Common myeloid progenitor, CD34-positive (primary cell): ENCODE data around the gene DTNB.
A peak's percentile ranks its signal among the peaks of the same experiment; 100 is the strongest.

Experiments
- CTCF ChIA-PET: fragments of 350-600 bp; sonication (Branson Sonifier 250); formaldehyde crosslinking; loops from one replicate; lab custom pipeline; 2021; ENCODE audit warnings: antibody characterized with exemption; lab: Charles Lee
- POLR2A ChIA-PET: fragments of 350-600 bp; sonication (Branson Sonifier 250); formaldehyde crosslinking; loops from one replicate; lab custom pipeline; 2021; ENCODE audit warnings: antibody characterized with exemption; lab: Charles Lee
- DNase-seq, 3 donors: peaks; one replicate each; pipeline versions ENCODE4 v3.0.0 to v3.0.0-alpha.2; 2013
- H3K27ac ChIP-seq, 2 experiments: 1 replicate in 1 of 2; 2 replicates in 1 of 2; pipeline ENCODE4 v1.7.0; 2013; ENCODE audit warnings: inconsistent platforms in 2 of 2, low read length in 2 of 2, mild to moderate bottlenecking in 2 of 2, low read depth in 1 of 2, moderate library complexity in 1 of 2; ENCODE audit not compliant: severe bottlenecking in 2 of 2, insufficient read depth in 1 of 2, poor library complexity in 1 of 2
- H3K27me3 ChIP-seq, 5 experiments: replicated peaks in 2 of 5; 1 replicate in 3 of 5; 2 replicates in 2 of 5; pipeline versions ENCODE4 v1.6.1 to v1.7.0; 2013; ENCODE audit warnings: low read length in 4 of 5, mild to moderate bottlenecking in 2 of 5, moderate library complexity in 2 of 5, inconsistent platforms in 1 of 5; ENCODE audit not compliant: insufficient read depth in 5 of 5, control insufficient read depth in 4 of 5
- H3K36me3 ChIP-seq, 4 experiments: 1 replicate in 2 of 4; 2 replicates in 2 of 4; pipeline versions ENCODE4 v1.6.1 to v1.7.0; 2013; ENCODE audit warnings: low read length in 3 of 4, control low read depth in 1 of 4, mild to moderate bottlenecking in 1 of 4; ENCODE audit not compliant: control insufficient read depth in 4 of 4, insufficient read depth in 4 of 4
- H3K4me1 ChIP-seq, 4 experiments: 1 replicate in 3 of 4; 2 replicates in 1 of 4; pipeline versions ENCODE4 v1.6.1 to v1.7.1; 2013; ENCODE audit warnings: low read length in 3 of 4, mild to moderate bottlenecking in 3 of 4, control low read depth in 1 of 4, inconsistent platforms in 1 of 4, moderate library complexity in 1 of 4; ENCODE audit not compliant: control insufficient read depth in 4 of 4, insufficient read depth in 4 of 4; ENCODE audit errors: control extremely low read depth in 1 of 4
- H3K4me3 ChIP-seq, 7 experiments: 1 replicate in 4 of 7; 2 replicates in 3 of 7; pipeline versions ENCODE4 v1.5.1 to v1.7.0; 2013; ENCODE audit warnings: mild to moderate bottlenecking in 7 of 7, low read length in 6 of 7, moderate library complexity in 6 of 7, inconsistent platforms in 2 of 7, low read depth in 2 of 7, control low read depth in 1 of 7; ENCODE audit not compliant: insufficient read depth in 4 of 7, control insufficient read depth in 1 of 7; ENCODE audit errors: extremely low read depth in 1 of 7
- H3K9me3 ChIP-seq, 5 experiments: 1 replicate in 4 of 5; 2 replicates in 1 of 5; pipeline versions ENCODE4 v1.6.1 to v1.7.1; 2013; ENCODE audit warnings: low read length in 4 of 5, mild to moderate bottlenecking in 2 of 5, inconsistent platforms in 1 of 5, low read depth in 1 of 5, moderate library complexity in 1 of 5; ENCODE audit not compliant: control insufficient read depth in 4 of 5, insufficient read depth in 2 of 5; ENCODE audit errors: control extremely low read depth in 1 of 5
- WGBS: methylation state at CpG from one replicate; pipeline ENCODE4 v1.1.5; 2013; ENCODE audit not compliant: insufficient coverage; 5-methylcytosine and 5-hydroxymethylcytosine counted together

DTNB gene

DNA sequence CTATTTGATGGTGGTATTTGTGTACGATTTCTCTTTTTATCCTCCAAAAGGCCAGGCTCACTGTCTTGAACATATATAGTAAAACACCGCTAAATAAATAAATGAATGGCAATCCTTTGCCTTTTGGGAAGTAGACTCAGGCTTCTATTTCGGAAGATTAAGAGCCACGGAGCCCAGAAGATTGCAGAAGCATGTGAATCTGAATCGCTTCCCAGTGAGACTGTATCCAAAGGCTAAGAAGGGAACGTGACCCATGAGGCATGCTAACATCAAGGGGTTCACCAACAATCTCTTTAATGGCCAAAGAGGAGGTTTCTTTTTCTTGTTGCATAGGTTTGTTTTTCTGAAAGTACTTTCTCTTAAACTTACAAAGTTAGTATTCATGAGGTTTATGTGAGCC, 261.6 kb downstream of the DTNB start:
- ChIA-PET CTCF (no interaction called here), POLR2A (no interaction called here)

GRCh38 chr2:25411281-25411680, 262.1 kb downstream of the DTNB start:
- no peak overlapping the region for H3K27ac ChIP-seq
- POLR2A ChIA-PET: no interaction called here

More for the DNA sequence above, 261.6 kb downstream of the DTNB start:
- H3K27ac ChIP-seq: no peak overlapping the region
- WGBS: 87% methylated on average over 5 of the region's 6 CpGs
- no peaks in the 10 kb centered on the region for H3K36me3 ChIP-seq
- no peak for DNase-seq
- no peak overlapping the region for H3K4me3 ChIP-seq
- no peaks in the 10 kb centered on the region for H3K27me3 ChIP-seq
- peaks cover 3 to 26% (median 18%) of the 10 kb centered on the region in 4 experiments for H3K4me1 ChIP-seq
- H3K9me3 ChIP-seq: no peaks in the 10 kb centered on the region

GRCh38 chr2:25410370-25410769, 263.0 kb downstream of the DTNB start:
- Histone ChIP-seq H3K9me3 (no peaks in the 10 kb centered on the region), H3K36me3 (no peaks in the 10 kb centered on the region), H3K27me3 (no peaks in the 10 kb centered on the region), H3K27ac (no peak overlapping the region), H3K4me1 (peaks cover 7 to 36% (median 19%) of the 10 kb centered on the region in 4 experiments), H3K4me3 (no peak overlapping the region)
- peak in 2 of 3 donors; percentile 33 to 35 for DNase-seq
- ChIA-PET CTCF (interaction anchor here (1.0 kb wide), 1 partner anchor 9 kb away, joined by 3 read pairs; no protein-coding TSS in a partner anchor), POLR2A (no interaction called here)
- WGBS: 81% methylated on average over 4 of the region's 6 CpGs

More at GRCh38 chr2:25411281-25411680, 262.1 kb downstream of the DTNB start:
- Histone ChIP-seq H3K4me1 (peaks cover 3 to 29% (median 18%) of the 10 kb centered on the region in 4 experiments), H3K9me3 (no peaks in the 10 kb centered on the region), H3K36me3 (no peaks in the 10 kb centered on the region), H3K27me3 (no peaks in the 10 kb centered on the region), H3K4me3 (peak overlapping the region in 1 of 7 experiments; percentile 25)
- WGBS: no CpG with 5 or more reads among the region's 8 CpGs
- DNase-seq: peak in 1 of 3 donors; percentile 40
- CTCF ChIA-PET: interaction anchor here (1.0 kb wide), 1 partner anchor 8 kb away, joined by 3 read pairs; no protein-coding TSS in a partner anchor

DNA sequence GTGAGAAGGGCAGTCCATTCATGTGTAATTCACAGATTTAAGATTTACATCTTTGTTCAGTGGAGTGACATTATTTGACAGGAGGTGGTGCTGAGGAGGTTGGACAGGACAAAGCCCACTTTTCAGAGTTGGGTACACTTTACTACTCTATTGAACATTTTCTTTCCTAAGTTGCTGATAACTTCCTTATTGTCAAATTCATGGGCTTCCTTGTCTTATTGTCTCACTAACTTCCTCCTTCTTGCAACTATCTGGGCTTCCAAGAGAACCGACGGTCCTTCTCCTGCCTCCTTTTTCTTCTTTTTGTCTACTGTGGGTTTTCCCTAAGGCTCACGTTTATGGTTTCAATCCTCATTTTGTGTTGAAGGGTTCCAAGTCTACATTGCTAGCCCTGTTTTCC, 263.9 kb downstream of the DTNB start:
- ChIA-PET CTCF (no interaction called here), POLR2A (no interaction called here)
- H3K4me3 ChIP-seq: no peak overlapping the region
- no peak for DNase-seq
- no peaks in the 10 kb centered on the region for H3K27me3 ChIP-seq
- peaks cover 7 to 38% (median 19%) of the 10 kb centered on the region in 4 experiments for H3K4me1 ChIP-seq
- H3K9me3 ChIP-seq: no peaks in the 10 kb centered on the region
- WGBS: 31% methylated on average over 3 of the region's 3 CpGs
- H3K27ac ChIP-seq: no peak overlapping the region
- H3K36me3 ChIP-seq: no peaks in the 10 kb centered on the region

DNA sequence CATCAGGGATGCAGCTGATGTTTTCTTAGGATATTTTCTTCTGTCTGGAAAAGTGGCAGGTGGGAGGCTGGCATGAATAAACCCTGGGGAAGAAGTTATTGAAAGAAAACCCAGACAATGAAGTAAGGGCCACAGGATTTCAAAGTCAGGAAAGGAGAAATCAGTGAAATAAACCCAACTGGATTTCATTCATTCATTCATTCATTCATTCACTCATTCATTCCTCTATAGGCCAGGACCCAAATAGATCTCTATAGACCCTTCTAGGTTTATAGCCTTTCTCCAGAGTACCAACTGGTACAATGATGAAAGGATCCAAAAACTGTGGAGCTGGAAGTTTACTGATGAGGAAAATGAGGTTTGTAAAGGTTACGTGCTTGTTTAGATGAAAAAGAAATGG, 264.3 kb downstream of the DTNB start:
- POLR2A ChIA-PET: interaction anchor here (0.7 kb wide), 1 partner anchor 26 kb away, joined by 3 read pairs; no protein-coding TSS in a partner anchor
- no peak for DNase-seq
- H3K27ac ChIP-seq: no peak overlapping the region
- no peak overlapping the region for H3K4me3 ChIP-seq
- 100% methylated on average over 1 of the region's 1 CpG for WGBS
- no peaks in the 10 kb centered on the region for H3K36me3 ChIP-seq
- H3K27me3 ChIP-seq: no peaks in the 10 kb centered on the region
- no peaks in the 10 kb centered on the region for H3K9me3 ChIP-seq
- CTCF ChIA-PET: interaction anchor here (1.1 kb wide), 1 partner anchor 33 kb away, joined by 3 read pairs; no protein-coding TSS in a partner anchor
- peaks cover 10 to 42% (median 19%) of the 10 kb centered on the region in 4 experiments for H3K4me1 ChIP-seq

DNA sequence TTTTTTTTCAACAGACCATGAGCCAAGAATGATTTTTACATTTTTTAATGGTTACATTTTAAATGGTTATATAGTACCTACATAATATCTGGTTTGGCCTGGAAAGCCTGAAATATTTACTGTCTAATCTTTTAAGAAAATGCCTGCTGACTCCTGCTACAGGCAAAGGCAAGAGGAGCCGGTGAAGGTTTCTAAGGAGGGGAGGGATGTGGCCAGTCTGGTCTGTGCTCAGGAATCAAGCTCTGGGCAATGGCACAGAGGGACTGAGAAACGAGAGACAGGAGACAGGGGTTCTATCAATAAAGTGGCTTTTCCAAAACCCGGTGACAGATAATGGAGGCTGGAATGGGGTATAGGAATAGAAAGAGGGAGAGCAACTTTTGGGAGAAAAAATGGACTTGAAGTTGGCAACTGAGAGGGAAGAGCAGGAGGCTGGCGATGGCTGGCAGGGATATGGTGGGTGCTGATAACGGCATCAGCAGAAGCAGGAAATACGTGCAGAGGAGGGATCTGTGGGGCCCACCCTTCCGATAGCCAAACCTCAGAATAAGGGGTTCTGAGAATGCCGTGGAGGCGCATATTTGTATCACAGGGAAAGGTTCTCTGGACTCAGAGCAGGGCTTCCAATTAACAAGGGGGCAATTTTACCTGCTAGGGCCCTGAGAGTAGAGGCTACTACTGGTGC, 267.6 kb downstream of the DTNB start:
- Histone ChIP-seq H3K27ac (peak overlapping the region in 1 of 2 experiments; percentile 73), H3K36me3 (no peaks in the 10 kb centered on the region), H3K4me3 (peak overlapping the region in 2 of 7 experiments; percentile 13 to 49), H3K27me3 (no peaks in the 10 kb centered on the region), H3K9me3 (no peaks in the 10 kb centered on the region), H3K4me1 (peaks cover 9 to 50% (median 26%) of the 10 kb centered on the region in 4 experiments)
- POLR2A ChIA-PET: no interaction called here
- whole genome bisulfite sequencing: 29% methylated on average over 9 of the region's 9 CpGs
- CTCF ChIA-PET: interaction anchor here (1.5 kb wide), 1 partner anchor 78 kb away, joined by 4 read pairs; no protein-coding TSS in a partner anchor
- peak; percentile 69 to 83 (median 82) for DNase-seq
